Naive B cell (primary cell): ENCODE results near the gene SCGB1A1. TPM values are rescaled to one million over a fixed set of nuclear protein-coding genes. Genes with fewer than 3 reads are reported as not detected.

Experiments
- ATAC-seq, 2 donors: fragments of 150-1000 bp; cut with Tn5 transposase; 2 replicates each; pipeline ENCODE4 v1.10.0; 2021; ENCODE audit warnings: low read depth in 2 of 2, mild to moderate bottlenecking in 2 of 2, moderate library complexity in 2 of 2
- DNase-seq: peaks from one replicate; pipeline ENCODE4 v3.0.0; 2022
- H3K27ac Mint-ChIP-seq, 6 donors: one replicate each; pipeline ENCODE4 v1.8.0; 2020 to 2022; ENCODE audit warnings: mild to moderate bottlenecking in 6 of 6, mixed read lengths in 6 of 6, moderate library complexity in 5 of 6, inconsistent platforms in 2 of 6
- H3K27me3 Mint-ChIP-seq, 3 donors: one replicate each; pipeline ENCODE4 v1.8.0; 2021 to 2022; ENCODE audit warnings: mixed read lengths in 3 of 3, mild to moderate bottlenecking in 1 of 3
- H3K36me3 Mint-ChIP-seq, 2 donors: one replicate each; pipeline ENCODE4 v1.8.0; 2020 to 2022; ENCODE audit warnings: mixed read lengths in 2 of 2, inconsistent platforms in 1 of 2, mild to moderate bottlenecking in 1 of 2
- H3K4me1 Mint-ChIP-seq, 3 donors: one replicate each; pipeline ENCODE4 v1.8.0; 2020 to 2022; ENCODE audit warnings: mixed read lengths in 3 of 3, inconsistent platforms in 1 of 3, mild to moderate bottlenecking in 1 of 3, moderate library complexity in 1 of 3
- H3K4me3 Mint-ChIP-seq, 8 donors: one replicate each; pipeline ENCODE4 v1.8.0; 2020 to 2022; ENCODE audit warnings: mild to moderate bottlenecking in 8 of 8, mixed read lengths in 8 of 8, moderate library complexity in 8 of 8, inconsistent platforms in 2 of 8
- H3K9me3 Mint-ChIP-seq, 7 donors: one replicate each; pipeline ENCODE4 v1.8.0; 2020 to 2022; ENCODE audit warnings: mixed read lengths in 7 of 7, mild to moderate bottlenecking in 5 of 7, inconsistent platforms in 2 of 7, moderate library complexity in 1 of 7
- polyA plus RNA-seq, 6 donors: library from polyadenylated mRNA; unstranded; fragments of 300-500 nt; fragmentation: Illumina TruSeq; gene quantifications; one replicate each; pipeline ENCODE4 v1.2.3, GENCODE V29; 2021; ENCODE audit warnings: low read depth in 6 of 6

SCGB1A1 gene
- polyA plus RNA-seq, 6 donors from 2014 or later, result not detected

DNA sequence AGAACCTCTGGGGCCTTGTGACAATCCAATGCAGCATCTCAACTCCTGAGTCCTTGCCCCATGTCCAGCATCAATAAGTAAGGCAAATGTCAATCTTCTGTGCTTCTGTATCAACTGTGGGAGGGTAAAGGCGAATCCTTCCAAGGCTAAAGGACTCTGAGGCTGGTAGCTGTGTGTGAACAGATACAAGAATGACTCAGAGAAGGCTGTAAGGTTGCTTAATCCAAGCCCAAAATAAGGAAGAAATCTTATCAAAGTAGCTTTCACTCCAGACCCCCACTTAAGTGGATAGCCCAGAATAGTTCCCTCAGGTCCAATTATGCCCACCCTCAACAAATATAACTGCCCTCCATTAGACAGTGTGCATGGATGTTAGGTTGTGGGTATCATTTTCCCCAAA is 28.1 kb upstream of the SCGB1A1 start:
- Mint-ChIP-seq H3K4me3 (no peak overlapping the region), H3K27me3 (peaks cover 0 to 3% (median 0%) of the 10 kb centered on the region in 3 donors)
- DNase-seq, result no peak

DNA sequence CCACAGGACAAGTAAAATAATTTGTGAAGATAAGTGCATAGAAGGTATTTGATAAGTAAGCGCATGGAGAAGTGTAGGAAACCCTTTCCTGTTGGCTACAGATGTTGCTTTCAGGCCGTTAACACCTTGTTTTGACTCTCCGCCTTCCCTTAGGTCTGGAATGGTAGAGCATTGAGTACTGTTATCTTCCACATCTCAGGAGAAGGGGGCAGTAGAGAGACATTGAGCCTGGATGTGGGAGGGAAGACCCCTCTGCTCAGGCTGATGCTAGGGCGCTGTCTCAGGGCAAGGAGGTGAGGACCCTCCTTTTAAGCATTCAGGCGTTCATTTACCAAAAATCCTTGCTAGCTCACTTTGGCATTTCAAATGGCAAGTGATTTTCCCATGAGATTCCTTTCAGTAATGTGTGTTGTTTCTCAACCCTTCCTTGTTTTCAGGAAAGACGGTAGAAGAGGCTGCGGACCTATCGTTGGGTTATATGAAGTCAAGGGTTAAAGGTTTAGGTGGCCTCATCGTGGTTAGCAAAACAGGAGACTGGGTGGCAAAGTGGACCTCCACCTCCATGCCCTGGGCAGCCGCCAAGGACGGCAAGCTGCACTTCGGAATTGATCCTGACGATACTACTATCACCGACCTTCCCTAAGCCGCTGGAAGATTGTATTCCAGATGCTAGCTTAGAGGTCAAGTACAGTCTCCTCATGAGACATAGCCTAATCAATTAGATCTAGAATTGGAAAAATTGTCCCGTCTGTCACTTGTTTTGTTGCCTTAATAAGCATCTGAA is 27.0 kb upstream of the SCGB1A1 start:
- H3K4me3 Mint-ChIP-seq, result no peak overlapping the region
- H3K36me3 Mint-ChIP-seq, result no peaks in the 10 kb centered on the region
- ATAC-seq, result no peak
- no peak for DNase-seq
- peaks cover 0 to 3% (median 0%) of the 10 kb centered on the region in 3 donors for H3K27me3 Mint-ChIP-seq
- H3K4me1 Mint-ChIP-seq, result peaks cover 0 to 9% (median 0%) of the 10 kb centered on the region in 3 donors
- peak overlapping the region in 3 of 6 donors; percentile 16 to 60 (median 55) for H3K27ac Mint-ChIP-seq
- no peaks in the 10 kb centered on the region for H3K9me3 Mint-ChIP-seq

More for the DNA sequence above, 28.1 kb upstream of the SCGB1A1 start:
- no peaks in the 10 kb centered on the region for H3K36me3 Mint-ChIP-seq
- no peak for ATAC-seq
- peaks cover 0 to 9% (median 0%) of the 10 kb centered on the region in 3 donors for H3K4me1 Mint-ChIP-seq
- H3K27ac Mint-ChIP-seq, result no peak overlapping the region
- no peaks in the 10 kb centered on the region for H3K9me3 Mint-ChIP-seq

- Mint-ChIP-seq H3K27ac (peak overlapping the region in 1 of 6 donors; percentile 16), H3K27me3 (peaks cover 0 to 3% (median 0%) of the 10 kb centered on the region in 3 donors), H3K4me3 (no peak overlapping the region), H3K9me3 (no peaks in the 10 kb centered on the region), H3K36me3 (no peaks in the 10 kb centered on the region), H3K4me1 (peaks cover 0 to 9% (median 0%) of the 10 kb centered on the region in 3 donors)
- DNase-seq (no peak), ATAC-seq (no peak)
Measured at GRCh38 chr11:62392506-62392905, 26.3 kb upstream of the SCGB1A1 start.

- peak overlapping the region in 1 of 6 donors; percentile 38 for H3K27ac Mint-ChIP-seq
- peak; percentile 66 to 78 for ATAC-seq
- peaks cover 0 to 9% (median 0%) of the 10 kb centered on the region in 3 donors for H3K4me1 Mint-ChIP-seq
- H3K27me3 Mint-ChIP-seq, result peaks cover under 1 to 3% (median 2%) of the 10 kb centered on the region in 3 donors
- no peaks in the 10 kb centered on the region for H3K9me3 Mint-ChIP-seq
- DNase-seq, result no peak
- H3K36me3 Mint-ChIP-seq, result no peaks in the 10 kb centered on the region
- H3K4me3 Mint-ChIP-seq, result no peak overlapping the region
Measured at GRCh38 chr11:62393061-62393611, 25.7 kb upstream of the SCGB1A1 start.

DNA sequence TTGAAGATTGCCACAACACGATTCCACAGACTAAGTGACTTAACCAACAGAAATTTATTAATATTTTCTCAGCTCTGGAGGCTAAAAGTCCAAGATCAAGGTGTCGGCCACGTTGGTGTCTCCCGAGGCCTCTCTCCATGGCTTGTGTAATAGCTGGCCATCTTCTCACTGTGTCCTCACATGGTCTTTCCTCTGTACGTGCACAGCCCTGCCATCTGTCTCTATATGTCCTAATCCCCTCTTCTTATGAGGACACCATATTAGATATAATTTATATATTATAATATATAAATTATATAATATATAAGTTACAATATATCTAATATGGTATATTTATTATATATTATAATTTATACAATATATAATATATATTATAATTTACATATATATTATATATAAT is 25.1 kb upstream of the SCGB1A1 start:
- Mint-ChIP-seq H3K9me3 (no peaks in the 10 kb centered on the region), H3K27ac (no peak overlapping the region), H3K4me3 (no peak overlapping the region), H3K27me3 (peaks cover under 1 to 8% (median 7%) of the 10 kb centered on the region in 3 donors), H3K4me1 (peaks cover 0 to 9% (median 0%) of the 10 kb centered on the region in 3 donors), H3K36me3 (no peaks in the 10 kb centered on the region)
- ATAC-seq (no peak), DNase-seq (no peak)

DNA sequence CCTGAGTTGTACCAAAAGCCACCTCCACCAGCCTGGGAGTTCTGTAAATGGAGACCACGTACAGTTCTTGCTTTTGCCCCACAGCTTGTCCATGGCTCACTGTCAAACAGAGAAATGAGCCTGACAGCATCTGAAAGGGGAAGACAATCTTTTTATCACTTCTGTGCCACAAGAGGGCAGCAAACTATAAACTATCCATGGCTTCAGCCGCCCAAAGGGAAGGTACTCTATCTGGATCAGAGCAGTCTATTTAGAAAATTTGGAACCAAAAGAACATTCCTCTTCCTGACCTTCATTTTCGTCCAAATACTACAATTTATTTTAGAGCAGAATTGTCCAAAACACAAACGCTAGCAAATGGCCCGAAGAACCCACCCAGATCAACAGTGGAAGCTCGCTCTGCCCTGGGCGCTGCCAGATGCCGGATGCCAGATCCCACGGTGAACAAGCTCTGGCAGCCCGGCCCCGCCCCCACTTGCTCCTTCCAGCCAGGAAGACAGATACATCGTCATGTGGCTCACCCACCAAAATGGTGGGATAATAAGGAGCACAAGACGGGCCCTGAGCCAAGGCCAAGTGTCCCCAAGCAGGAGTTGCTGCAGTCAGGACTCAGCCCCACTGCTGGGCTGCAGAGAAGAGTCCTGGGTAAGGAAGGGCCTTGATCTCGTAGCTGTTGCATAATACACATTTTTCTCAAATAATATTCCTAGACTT is 23.9 kb upstream of the SCGB1A1 start:
- Mint-ChIP-seq H3K27ac (no peak overlapping the region), H3K36me3 (no peaks in the 10 kb centered on the region), H3K27me3 (peaks cover 0 to 15% (median 15%) of the 10 kb centered on the region in 3 donors), H3K4me1 (peaks cover 0 to 9% (median 0%) of the 10 kb centered on the region in 3 donors), H3K4me3 (peak overlapping the region in 1 of 8 donors; percentile 68), H3K9me3 (no peaks in the 10 kb centered on the region)
- DNase-seq (peak; percentile 50), ATAC-seq (peak; percentile 81 to 93)

GRCh38 chr11:62395885-62396551 is 22.8 kb upstream of the SCGB1A1 start:
- no peak overlapping the region for H3K4me3 Mint-ChIP-seq
- DNase-seq (no peak), ATAC-seq (no peak)
- peaks cover 0 to 15% (median 15%) of the 10 kb centered on the region in 3 donors for H3K27me3 Mint-ChIP-seq
- no peaks in the 10 kb centered on the region for H3K9me3 Mint-ChIP-seq
- H3K36me3 Mint-ChIP-seq, result no peaks in the 10 kb centered on the region
- peaks cover 0 to 9% (median 0%) of the 10 kb centered on the region in 3 donors for H3K4me1 Mint-ChIP-seq
- H3K27ac Mint-ChIP-seq, result no peak overlapping the region

DNA sequence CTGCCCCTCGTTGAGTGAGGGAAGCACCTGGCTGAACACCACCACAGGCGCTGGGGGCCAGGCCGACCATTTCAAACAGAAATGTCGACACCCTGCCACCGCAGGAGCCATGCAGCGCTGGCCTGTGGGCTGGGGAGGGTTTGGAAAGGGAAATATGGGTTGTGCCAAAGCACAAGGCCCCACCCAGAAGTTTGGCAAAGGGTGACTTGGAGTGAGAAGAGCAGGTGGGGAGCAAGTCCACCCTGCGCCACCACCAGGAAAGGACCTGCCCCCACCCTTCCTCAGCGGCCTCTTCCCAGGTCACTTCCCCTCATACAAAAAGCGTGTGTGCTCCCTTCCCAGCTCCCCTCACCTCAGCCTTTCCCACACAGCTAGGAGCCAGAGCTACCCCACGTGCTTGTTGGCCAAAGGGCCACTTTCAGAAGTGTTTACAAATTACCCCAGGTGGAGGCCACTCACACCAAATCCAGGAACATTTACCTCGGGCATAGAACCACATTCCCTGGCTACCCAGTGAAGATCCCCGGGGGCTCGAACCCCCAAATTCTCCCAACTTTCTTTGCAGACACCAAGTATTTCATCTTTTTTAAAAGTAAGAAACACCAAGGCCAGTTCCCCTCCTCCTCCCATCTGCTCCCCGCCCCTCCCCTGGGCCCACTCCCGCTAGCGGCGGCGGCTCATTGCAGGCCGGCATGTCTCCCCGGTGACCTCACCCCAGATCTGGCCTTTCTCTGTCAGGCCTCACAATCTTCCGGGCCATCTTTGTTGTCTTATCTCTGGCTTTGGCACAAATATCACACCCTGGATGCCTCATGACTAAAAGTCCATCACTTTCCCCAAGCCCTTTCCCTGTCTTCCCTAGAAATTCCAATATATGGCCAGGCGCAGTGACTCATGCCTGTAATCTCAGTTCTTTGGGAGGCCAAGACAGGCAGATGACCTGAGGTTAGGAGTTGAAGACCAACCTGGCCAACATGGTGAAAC is 20.5 kb upstream of the SCGB1A1 start:
- peaks cover 9 to 18% (median 12%) of the 10 kb centered on the region in 3 donors for H3K4me1 Mint-ChIP-seq

DNA sequence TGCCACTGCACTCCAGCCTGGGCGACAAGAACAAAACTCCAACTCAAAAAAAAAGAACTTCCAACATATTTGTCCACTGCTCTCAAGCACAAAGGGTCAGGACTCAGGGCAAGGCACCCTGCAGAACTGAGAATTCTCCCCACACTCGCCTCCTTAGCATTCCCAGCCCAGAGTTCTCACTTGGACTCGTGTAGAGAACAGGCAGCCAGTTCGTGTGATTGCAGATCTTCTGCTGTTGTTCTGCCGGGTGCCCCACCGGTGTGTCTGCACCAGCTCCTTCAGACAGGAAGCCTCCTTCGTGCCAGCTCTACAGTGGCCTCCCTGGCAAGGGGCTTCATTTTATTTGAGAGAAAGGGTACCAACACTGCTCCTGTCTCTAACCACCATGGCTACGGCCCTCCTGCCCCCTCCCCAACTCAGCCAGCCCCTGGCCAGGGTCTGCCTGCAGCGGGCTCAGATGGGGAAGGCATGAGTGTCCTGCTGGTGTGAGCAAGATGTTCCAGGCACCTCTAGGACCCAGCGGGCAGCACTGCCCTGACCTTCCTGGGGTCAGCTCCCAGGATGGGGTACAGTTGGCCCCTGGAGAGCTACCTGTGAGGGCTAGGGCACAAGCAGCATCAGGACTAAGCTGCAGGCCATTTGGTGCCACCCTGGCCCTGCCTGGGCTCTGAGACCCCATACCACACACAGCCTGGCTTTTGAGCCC is 19.5 kb upstream of the SCGB1A1 start:
- Mint-ChIP-seq H3K4me1 (peaks cover 9 to 17% (median 12%) of the 10 kb centered on the region in 3 donors), H3K4me3 (peak overlapping the region in 2 of 8 donors; percentile 33 to 35), H3K9me3 (no peaks in the 10 kb centered on the region), H3K36me3 (no peaks in the 10 kb centered on the region), H3K27me3 (peaks cover 0 to 15% (median 15%) of the 10 kb centered on the region in 3 donors), H3K27ac (no peak overlapping the region)
- no peak for ATAC-seq
- DNase-seq, result no peak

More for the DNA sequence above, 20.5 kb upstream of the SCGB1A1 start:
- Mint-ChIP-seq H3K9me3 (no peaks in the 10 kb centered on the region), H3K36me3 (no peaks in the 10 kb centered on the region), H3K27me3 (peaks cover 0 to 15% (median 15%) of the 10 kb centered on the region in 3 donors), H3K27ac (no peak overlapping the region), H3K4me3 (peak overlapping the region in 1 of 8 donors; percentile 12)
- no peak for DNase-seq
- ATAC-seq, result no peak

DNA sequence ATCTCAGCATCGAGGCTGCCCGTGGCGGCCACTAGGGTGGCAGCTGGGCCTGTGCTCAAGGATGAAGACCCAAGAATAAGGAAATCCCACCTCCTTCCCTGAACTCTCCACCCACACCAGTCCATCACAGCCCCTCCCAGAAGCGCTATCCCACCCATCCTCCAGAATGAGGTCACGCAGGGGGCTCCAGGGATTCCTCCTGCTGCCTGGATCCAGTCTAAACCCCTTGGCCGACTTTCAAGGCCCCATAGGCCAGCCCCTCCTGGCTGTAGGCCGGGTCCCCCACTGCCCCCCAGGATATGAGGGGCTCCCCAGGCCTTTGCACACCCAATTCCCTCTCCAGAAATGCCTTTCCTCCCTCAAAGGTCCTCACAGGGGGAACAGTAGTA is 19.0 kb upstream of the SCGB1A1 start:
- peaks cover 9 to 13% (median 12%) of the 10 kb centered on the region in 3 donors for H3K4me1 Mint-ChIP-seq
- peak overlapping the region in 1 of 6 donors; percentile 27 for H3K27ac Mint-ChIP-seq
- no peaks in the 10 kb centered on the region for H3K9me3 Mint-ChIP-seq
- ATAC-seq (no peak), DNase-seq (no peak)
- H3K27me3 Mint-ChIP-seq, result peaks cover 3 to 15% (median 15%) of the 10 kb centered on the region in 3 donors
- H3K4me3 Mint-ChIP-seq, result peak overlapping the region in 1 of 8 donors; percentile 35
- no peaks in the 10 kb centered on the region for H3K36me3 Mint-ChIP-seq

GRCh38 chr11:62400281-62400680 is 18.6 kb upstream of the SCGB1A1 start:
- Mint-ChIP-seq H3K4me3 (no peak overlapping the region), H3K9me3 (no peaks in the 10 kb centered on the region), H3K4me1 (peaks cover 9 to 12% (median 12%) of the 10 kb centered on the region in 3 donors), H3K27ac (peak overlapping the region in 1 of 6 donors; percentile 27), H3K27me3 (peaks cover 5 to 15% (median 15%) of the 10 kb centered on the region in 3 donors), H3K36me3 (no peaks in the 10 kb centered on the region)
- DNase-seq (no peak), ATAC-seq (no peak)
